Measurements from ENCODE around the gene IGF2BP2. TPM values are rescaled to one million over a fixed set of nuclear protein-coding genes. Genes with fewer than 3 reads are reported as not detected.

IGF2BP2 gene
- 118 TPM for total RNA-seq (ENCODE audit: unreplicated experiment)
- long read RNA-seq, partial matches to known transcripts = 3 of 8 reads
- long read RNA-seq, other reads (novel, unspliced or antisense) = 3 of 8 reads

DNA sequence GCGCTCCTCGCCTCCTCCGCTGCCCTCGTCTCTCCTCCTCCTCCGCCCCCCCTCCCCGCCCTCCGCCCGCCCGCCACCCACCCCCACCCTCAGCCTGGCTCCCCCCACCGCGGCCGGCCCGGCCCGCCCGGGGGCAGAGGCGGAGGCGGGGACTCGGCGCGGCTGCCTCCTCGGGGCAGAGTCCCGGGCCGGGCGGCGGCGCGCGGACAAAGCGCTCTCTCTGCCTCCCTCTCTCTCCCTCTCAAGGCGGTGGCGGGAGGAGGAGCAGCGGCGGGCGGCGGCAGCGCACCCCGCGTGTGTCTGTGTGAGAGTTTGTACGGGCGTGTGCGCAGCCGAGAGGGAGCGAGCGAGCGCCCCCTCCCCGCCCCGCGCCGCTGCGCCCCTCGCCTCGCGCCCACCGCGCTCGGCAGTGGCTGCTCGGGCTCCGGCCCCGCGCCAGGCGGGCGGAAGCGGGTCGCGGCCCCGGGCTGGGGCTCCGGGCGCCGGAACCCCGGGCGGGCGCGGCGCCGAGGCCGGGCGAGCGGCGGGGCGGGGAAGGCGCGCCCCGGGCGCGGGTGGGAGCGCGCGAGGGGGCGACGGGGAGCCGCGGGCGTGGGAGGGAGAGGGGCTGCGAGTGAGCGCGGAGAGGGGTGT, at the start of gene IGF2BP2:
TSS of gene IGF2BP2 (minus strand) at position 37 of the 633 bp plus-strand sequence. CDS start 82 bp downstream, outside the sequence.
- H3K36me3 Mint-ChIP-seq (ENCODE audit: unreplicated experiment) = peaks cover 4% of the 10 kb centered on the region
- TF ChIP-seq, protein P1, sequence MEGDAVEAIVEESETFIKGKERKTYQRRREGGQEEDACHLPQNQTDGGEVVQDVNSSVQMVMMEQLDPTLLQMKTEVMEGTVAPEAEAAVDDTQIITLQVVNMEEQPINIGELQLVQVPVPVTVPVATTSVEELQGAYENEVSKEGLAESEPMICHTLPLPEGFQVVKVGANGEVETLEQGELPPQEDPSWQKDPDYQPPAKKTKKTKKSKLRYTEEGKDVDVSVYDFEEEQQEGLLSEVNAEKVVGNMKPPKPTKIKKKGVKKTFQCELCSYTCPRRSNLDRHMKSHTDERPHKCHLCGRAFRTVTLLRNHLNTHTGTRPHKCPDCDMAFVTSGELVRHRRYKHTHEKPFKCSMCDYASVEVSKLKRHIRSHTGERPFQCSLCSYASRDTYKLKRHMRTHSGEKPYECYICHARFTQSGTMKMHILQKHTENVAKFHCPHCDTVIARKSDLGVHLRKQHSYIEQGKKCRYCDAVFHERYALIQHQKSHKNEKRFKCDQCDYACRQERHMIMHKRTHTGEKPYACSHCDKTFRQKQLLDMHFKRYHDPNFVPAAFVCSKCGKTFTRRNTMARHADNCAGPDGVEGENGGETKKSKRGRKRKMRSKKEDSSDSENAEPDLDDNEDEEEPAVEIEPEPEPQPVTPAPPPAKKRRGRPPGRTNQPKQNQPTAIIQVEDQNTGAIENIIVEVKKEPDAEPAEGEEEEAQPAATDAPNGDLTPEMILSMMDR (IDR thresholded peaks at IDR 0.05; ENCODE audit: partially characterized antibody, unreplicated experiment) = no peak
- H3K9me3 Mint-ChIP-seq (ENCODE audit: unreplicated experiment) = peaks cover 14% of the 10 kb centered on the region
- peaks cover 24% of the 10 kb centered on the region for H3K4me1 Mint-ChIP-seq (ENCODE audit: low read depth, unreplicated experiment)
- H3K4me3 Mint-ChIP-seq (ENCODE audit: unreplicated experiment) = peak within 1 kb of the TSS; percentile 90
- DNase-seq = peak; percentile 89
- peak within 1 kb of the TSS; percentile 97 for H3K27ac Mint-ChIP-seq (ENCODE audit: unreplicated experiment)
- H3K27me3 Mint-ChIP-seq (ENCODE audit: unreplicated experiment) = peaks cover 11% of the 10 kb centered on the region

DNA sequence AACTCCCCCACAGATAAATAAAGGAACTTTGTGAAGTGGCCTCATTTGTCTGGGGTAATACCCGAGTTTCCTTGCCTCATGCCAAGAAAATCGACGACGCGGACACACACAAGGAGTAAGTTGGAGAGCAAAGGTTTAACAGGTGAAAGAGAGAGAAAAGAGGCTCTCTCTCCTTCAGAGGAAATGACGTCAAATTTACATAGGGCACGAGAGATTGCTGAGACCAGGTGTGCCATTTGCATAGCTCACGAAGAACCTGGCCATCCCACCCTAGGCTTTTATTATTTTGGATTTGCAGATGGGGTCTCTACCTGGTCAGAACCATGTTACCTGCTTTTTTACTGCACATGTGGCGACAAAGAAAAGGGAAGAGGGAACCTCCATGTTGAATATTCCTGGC, 49.3 kb upstream of the IGF2BP2 start:
- Mint-ChIP-seq H3K4me1 (ENCODE audit: low read depth, unreplicated experiment) (no peaks in the 10 kb centered on the region), H3K9me3 (ENCODE audit: unreplicated experiment) (no peaks in the 10 kb centered on the region), H3K27me3 (ENCODE audit: unreplicated experiment) (peaks cover 2% of the 10 kb centered on the region), H3K36me3 (ENCODE audit: unreplicated experiment) (no peaks in the 10 kb centered on the region), H3K4me3 (ENCODE audit: unreplicated experiment) (no peak overlapping the region), H3K27ac (ENCODE audit: unreplicated experiment) (no peak overlapping the region)
- DNase-seq = no peak
- TF ChIP-seq, protein P1 (IDR thresholded peaks at IDR 0.05; ENCODE audit: partially characterized antibody, unreplicated experiment) = no peak

DNA sequence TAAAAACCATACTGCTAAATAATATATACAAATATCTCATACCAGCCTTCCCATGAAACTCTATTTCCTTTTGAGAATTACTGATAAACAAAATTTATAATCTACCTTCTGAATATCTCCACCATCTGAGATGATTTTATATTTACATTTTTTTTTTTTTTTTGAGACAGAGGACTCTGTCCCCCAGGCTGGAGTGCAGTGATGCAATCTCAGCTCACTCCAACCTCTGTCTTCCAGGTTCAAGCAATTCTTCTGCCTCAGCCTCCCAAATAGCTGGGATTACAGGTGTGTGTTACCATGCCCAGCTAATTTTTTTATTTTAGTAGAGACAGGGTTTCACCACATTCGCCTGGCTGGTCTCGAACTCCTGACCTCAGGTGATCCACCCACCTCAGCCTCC, 42.8 kb upstream of the IGF2BP2 start:
- Mint-ChIP-seq H3K4me1 (ENCODE audit: low read depth, unreplicated experiment) (peaks cover 6% of the 10 kb centered on the region), H3K9me3 (ENCODE audit: unreplicated experiment) (no peaks in the 10 kb centered on the region), H3K27me3 (ENCODE audit: unreplicated experiment) (no peaks in the 10 kb centered on the region), H3K36me3 (ENCODE audit: unreplicated experiment) (no peaks in the 10 kb centered on the region), H3K4me3 (ENCODE audit: unreplicated experiment) (no peak overlapping the region), H3K27ac (ENCODE audit: unreplicated experiment) (no peak overlapping the region)
- TF ChIP-seq, protein P1 (IDR thresholded peaks at IDR 0.05; ENCODE audit: partially characterized antibody, unreplicated experiment) = no peak
- no peak for DNase-seq

DNA sequence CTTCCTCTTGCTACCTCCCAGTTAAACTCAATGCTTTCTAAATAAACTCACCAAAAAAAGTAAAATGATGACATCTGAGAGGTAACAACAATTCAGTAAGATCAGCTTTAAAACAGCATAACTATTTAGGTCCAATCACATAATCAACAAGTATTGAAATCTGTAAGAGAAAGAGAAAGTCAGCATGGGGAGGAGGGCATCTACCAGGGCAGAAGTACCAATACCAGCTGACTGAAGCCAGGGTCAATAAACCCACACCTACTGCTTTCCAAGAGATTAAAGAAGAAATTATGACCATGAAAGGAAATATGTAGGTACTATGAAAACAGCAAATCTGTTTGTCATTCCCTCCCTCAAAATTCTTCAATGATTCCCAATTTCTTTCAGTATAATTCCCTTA, 42.2 kb upstream of the IGF2BP2 start:
- peaks cover 6% of the 10 kb centered on the region for H3K4me1 Mint-ChIP-seq (ENCODE audit: low read depth, unreplicated experiment)
- TF ChIP-seq, protein P1 (IDR thresholded peaks at IDR 0.05; ENCODE audit: partially characterized antibody, unreplicated experiment) = no peak
- H3K27me3 Mint-ChIP-seq (ENCODE audit: unreplicated experiment) = no peaks in the 10 kb centered on the region
- H3K9me3 Mint-ChIP-seq (ENCODE audit: unreplicated experiment) = no peaks in the 10 kb centered on the region
- DNase-seq = no peak
- no peaks in the 10 kb centered on the region for H3K36me3 Mint-ChIP-seq (ENCODE audit: unreplicated experiment)
- no peak overlapping the region for H3K4me3 Mint-ChIP-seq (ENCODE audit: unreplicated experiment)
- H3K27ac Mint-ChIP-seq (ENCODE audit: unreplicated experiment) = no peak overlapping the region

DNA sequence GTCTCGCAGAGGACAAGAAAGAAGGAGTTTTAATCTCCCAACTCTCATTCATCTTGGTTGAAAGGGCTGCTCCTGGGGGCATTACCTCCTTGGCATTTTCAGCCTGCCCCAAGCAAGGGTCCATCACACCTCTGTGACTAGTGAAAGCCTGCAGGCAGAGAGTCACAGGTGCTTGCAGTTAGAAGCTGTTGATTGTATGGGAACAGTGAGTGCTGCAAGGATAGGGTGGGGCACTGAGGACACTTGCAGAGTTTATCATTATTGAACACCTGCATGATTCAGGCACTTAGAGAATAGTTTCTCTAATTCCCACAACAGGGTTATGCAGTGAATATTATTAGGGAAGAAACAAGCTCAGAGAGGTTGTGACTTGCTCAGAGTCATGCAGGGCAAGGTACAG, 41.7 kb upstream of the IGF2BP2 start:
- Mint-ChIP-seq H3K9me3 (ENCODE audit: unreplicated experiment) (no peaks in the 10 kb centered on the region), H3K27me3 (ENCODE audit: unreplicated experiment) (no peaks in the 10 kb centered on the region), H3K36me3 (ENCODE audit: unreplicated experiment) (no peaks in the 10 kb centered on the region), H3K27ac (ENCODE audit: unreplicated experiment) (no peak overlapping the region), H3K4me3 (ENCODE audit: unreplicated experiment) (no peak overlapping the region), H3K4me1 (ENCODE audit: low read depth, unreplicated experiment) (peaks cover 6% of the 10 kb centered on the region)
- TF ChIP-seq, protein P1 (IDR thresholded peaks at IDR 0.05; ENCODE audit: partially characterized antibody, unreplicated experiment) = no peak
- DNase-seq = no peak
